Peyer's patch (tissue), 4 donors: Measurements from ENCODE around the gene ALKBH5. TPM values are rescaled to one million over a fixed set of nuclear protein-coding genes. Genes with fewer than 3 reads are reported as not detected.
"Not testable (repeated sequence)": the region's sequence is repeated elsewhere in the genome, so short reads cannot be mapped to it uniquely, and the experiment has no call there.

Experiments used
- DNase-seq, 3 donors: peaks; one replicate each; pipeline ENCODE4 v3.0.0-alpha.2; 2017 to 2019
- H3K27ac ChIP-seq, 4 donors: fragments of 200-600 bp; sonication (generic); one replicate each; pipeline ENCODE4 v1.5.1; 2016 to 2019
- H3K27me3 ChIP-seq, 2 donors: fragments of 200-600 bp; sonication (generic); one replicate each; pipeline ENCODE4 v1.5.1; 2019
- H3K36me3 ChIP-seq, 3 donors: fragments of 200-600 bp; sonication (generic); one replicate each; pipeline ENCODE4 v1.5.1; 2016 to 2019
- H3K4me1 ChIP-seq, 4 donors: fragments of 200-600 bp; sonication (generic); one replicate each; pipeline ENCODE4 v1.5.1; 2016 to 2019
- H3K4me3 ChIP-seq, 4 donors: fragments of 200-600 bp; sonication (generic); 1 replicate in 3 of 4; 2 replicates in 1 of 4; pipeline ENCODE4 v1.5.1; 2016 to 2019; ENCODE audit warnings: mild to moderate bottlenecking in 1 of 4
- H3K9me3 ChIP-seq, 4 donors: fragments of 200-600 bp; sonication (generic); one replicate each; pipeline ENCODE4 v1.5.1; 2016 to 2019; ENCODE audit warnings: mild to moderate bottlenecking in 1 of 4
- CTCF ChIP-seq, 6 experiments: fragments of 450-650 bp in 4 of 6; fragments of 200-600 bp in 2 of 6; sonication (generic) in 1 of 6; IDR thresholded peaks; one replicate each; pipeline ENCODE4 v1.5.1; 2017 to 2019; ENCODE audit warnings: antibody characterized with exemption in 6 of 6, mild to moderate bottlenecking in 3 of 6, moderate library complexity in 1 of 6
- POLR2A ChIP-seq, 2 donors: fragments of 450-650 bp; IDR thresholded peaks; one replicate each; pipeline ENCODE4 v1.5.1; 2017; ENCODE audit warnings: antibody characterized with exemption in 2 of 2, mild to moderate bottlenecking in 2 of 2, moderate library complexity in 2 of 2
- total RNA-seq, 4 donors: library from RNA; depleted of rRNA; stranded (reverse); fragments of >200 nt; gene quantifications; one replicate each; pipeline ENCODE4 v1.1.0, GENCODE V29; 2016

ALKBH5 gene
- total RNA-seq, 4 donors from 2014 or later: 65.6 to 78.5 (median 72.9) TPM

DNA sequence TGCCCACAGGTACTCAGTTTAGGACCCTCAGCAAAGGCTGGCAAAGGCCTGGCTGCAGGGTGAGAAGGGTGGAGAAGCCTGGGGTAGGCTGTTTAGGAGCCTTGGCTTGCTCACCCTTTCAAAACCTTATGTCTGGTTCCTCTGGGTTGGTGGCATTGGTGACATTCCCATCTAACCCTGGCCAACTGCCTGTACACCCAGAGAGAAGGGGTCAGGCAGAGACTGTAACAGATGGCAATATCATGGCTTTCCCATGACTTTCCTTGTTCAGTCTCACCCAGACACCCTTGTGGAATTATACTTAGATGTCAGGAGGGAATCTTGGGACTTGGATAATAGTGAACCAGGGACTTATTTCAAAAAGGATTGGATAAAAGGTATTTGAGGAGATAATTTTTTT is 23.3 kb downstream of the ALKBH5 start:
- no peak for TF ChIP-seq CTCF (IDR thresholded peaks at IDR 0.05)
- TF ChIP-seq POLR2A (IDR thresholded peaks at IDR 0.05): no peak
- Histone ChIP-seq H3K4me3 (no peak overlapping the region), H3K27me3 (no peaks in the 10 kb centered on the region), H3K9me3 (no peaks in the 10 kb centered on the region), H3K36me3 (peaks cover 0 to 69% (median 0%) of the 10 kb centered on the region in 3 donors), H3K4me1 (no peaks in the 10 kb centered on the region), H3K27ac (no peak overlapping the region)
- no peak for DNase-seq

- Histone ChIP-seq H3K9me3 (no peaks in the 10 kb centered on the region), H3K27me3 (no peaks in the 10 kb centered on the region), H3K36me3 (peaks cover 0 to 69% (median 0%) of the 10 kb centered on the region in 3 donors), H3K27ac (no peak overlapping the region), H3K4me1 (no peaks in the 10 kb centered on the region), H3K4me3 (no peak overlapping the region)
- no peak for TF ChIP-seq POLR2A (IDR thresholded peaks at IDR 0.05)
- no peak for TF ChIP-seq CTCF (IDR thresholded peaks at IDR 0.05)
- no peak for DNase-seq
Measured at GRCh38 chr17:18208092-18208491, 24.5 kb downstream of the ALKBH5 start.

- no peak overlapping the region for H3K27ac ChIP-seq
- peaks cover 0 to 23% (median 0%) of the 10 kb centered on the region in 3 donors for H3K36me3 ChIP-seq
- no peaks in the 10 kb centered on the region for H3K27me3 ChIP-seq
- TF ChIP-seq CTCF (IDR thresholded peaks at IDR 0.05): no peak
- no peak for TF ChIP-seq POLR2A (IDR thresholded peaks at IDR 0.05)
- H3K4me3 ChIP-seq: no peak overlapping the region
- DNase-seq: no peak
- H3K4me1 ChIP-seq: peaks cover 0 to 2% (median 0%) of the 10 kb centered on the region in 4 donors
- no peaks in the 10 kb centered on the region for H3K9me3 ChIP-seq
Measured at GRCh38 chr17:18213666-18214270, 30.1 kb downstream of the ALKBH5 start.

DNA sequence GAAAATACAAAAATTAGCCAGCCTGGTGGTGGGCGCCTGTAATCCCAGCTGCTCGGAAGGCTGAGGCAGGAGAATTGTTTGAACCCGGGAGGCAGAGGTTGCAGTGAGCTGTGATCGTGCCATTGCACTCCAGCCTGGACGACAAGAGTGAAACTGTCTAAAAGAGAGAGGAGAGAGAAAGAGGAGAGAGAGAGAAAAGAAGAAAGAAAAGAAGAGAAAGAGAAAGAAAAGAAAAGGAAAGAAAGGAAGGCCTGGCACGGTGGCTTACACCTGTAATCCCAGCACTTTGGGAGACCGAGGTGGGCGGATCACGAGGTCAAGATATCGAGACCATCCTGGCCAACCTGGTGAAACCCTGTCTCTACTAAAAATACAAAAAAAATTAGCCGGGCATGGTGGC is 33.3 kb downstream of the ALKBH5 start:
- H3K36me3 ChIP-seq, H3K27me3 ChIP-seq, H3K9me3 ChIP-seq, DNase-seq, H3K4me3 ChIP-seq, H3K4me1 ChIP-seq, H3K27ac ChIP-seq: not testable (repeated sequence)

- DNase-seq: peak; percentile 72 to 93 (median 84)
- H3K4me1 ChIP-seq: peaks cover 0 to 8% (median 0%) of the 10 kb centered on the region in 4 donors
- no peak overlapping the region for H3K27ac ChIP-seq
- H3K9me3 ChIP-seq: no peaks in the 10 kb centered on the region
- TF ChIP-seq POLR2A (IDR thresholded peaks at IDR 0.05) (no peak), CTCF (IDR thresholded peaks at IDR 0.05) (peak; percentile 76 to 92 (median 86))
- H3K36me3 ChIP-seq: no peaks in the 10 kb centered on the region
- H3K27me3 ChIP-seq: no peaks in the 10 kb centered on the region
- no peak overlapping the region for H3K4me3 ChIP-seq
Measured at GRCh38 chr17:18217412-18218015, 33.9 kb downstream of the ALKBH5 start.

DNA sequence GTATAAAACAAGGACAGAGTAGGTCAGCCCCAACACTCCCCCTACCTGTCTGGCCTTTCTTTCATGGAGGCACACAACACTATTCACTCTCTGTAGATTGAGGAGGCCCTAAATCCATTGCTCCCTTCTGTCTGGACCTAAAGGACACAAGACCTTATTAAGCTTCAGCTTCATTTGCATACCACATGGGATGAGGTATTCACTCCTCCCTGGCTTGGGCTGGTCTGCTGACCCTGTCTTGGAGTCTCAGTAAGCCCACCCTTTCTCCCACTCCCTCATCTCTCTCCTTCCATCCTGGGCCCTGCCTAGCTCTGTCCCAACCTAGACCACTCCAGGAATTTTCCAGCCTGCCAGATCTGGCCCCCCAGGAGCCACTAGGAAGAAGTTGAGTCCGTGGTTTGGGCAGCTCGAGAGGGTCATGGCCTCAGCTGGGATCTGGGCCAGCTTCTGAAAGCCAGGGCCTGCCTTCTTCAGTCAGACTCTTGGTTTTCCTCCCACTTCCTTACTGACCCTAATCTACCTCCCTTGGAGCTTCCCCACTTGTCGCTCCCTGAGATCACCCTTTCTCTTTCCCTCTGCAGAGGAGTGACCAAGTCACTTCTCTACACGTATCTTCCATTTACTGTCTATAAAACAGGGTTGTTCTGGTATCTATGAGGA is 35.3 kb downstream of the ALKBH5 start:
- no peak overlapping the region for H3K27ac ChIP-seq

More for the DNA sequence above, 35.3 kb downstream of the ALKBH5 start:
- peaks cover 0 to 8% (median 0%) of the 10 kb centered on the region in 4 donors for H3K4me1 ChIP-seq
- H3K4me3 ChIP-seq: no peak overlapping the region
- TF ChIP-seq CTCF (IDR thresholded peaks at IDR 0.05) (no peak), POLR2A (IDR thresholded peaks at IDR 0.05) (no peak)
- no peak for DNase-seq
- no peaks in the 10 kb centered on the region for H3K9me3 ChIP-seq
- H3K36me3 ChIP-seq: no peaks in the 10 kb centered on the region
- no peaks in the 10 kb centered on the region for H3K27me3 ChIP-seq
